ACHN (cell line): ENCODE results near the gene AHSP.
"Not testable (repeated sequence)": the region's sequence is repeated elsewhere in the genome, so short reads cannot be mapped to it uniquely, and the experiment has no call there.

ENCODE experiments used
- DNase-seq: peaks from one replicate; pipeline ENCODE4 v3.0.0-alpha.2; 2015
- in situ Hi-C: cut with HindIII; loops from 2 replicates; pipeline ENCODE4 v1.10.0; 2017; ENCODE audit warnings: low sequenced_read_pairs, low pct_ligation_motif_present, low pct_unique_long_range_greater_than_20kb

The AHSP gene

GRCh38 chr16:31523768-31524167, 3.9 kb upstream of the AHSP start:
- in situ Hi-C loops, result loop anchor here (10.0 kb wide), 1 partner anchor 59 kb away; no protein-coding TSS in a partner anchor
- not testable (repeated sequence) for DNase-seq

- DNase-seq, result no peak
- in situ Hi-C loops, result loop anchor here (10.0 kb wide), 1 partner anchor 60 kb away; no protein-coding TSS in a partner anchor
These were observed 2.6 kb upstream of the AHSP start for GRCh38 chr16:31525113-31525512.

GRCh38 chr16:31528523-31529107, 915 bp downstream of the AHSP start:
- DNase-seq, result peak; percentile 17

GRCh38 chr16:31529108-31529936, 1.6 kb downstream of the AHSP start:
- in situ Hi-C loops, result loop anchor here (10.0 kb wide), 1 partner anchor 65 kb away; no protein-coding TSS in a partner anchor
- peak; percentile 91 for DNase-seq

More at GRCh38 chr16:31528523-31529107, 915 bp downstream of the AHSP start:
- in situ Hi-C loops, result loop anchor here (10.0 kb wide), 1 partner anchor 64 kb away; no protein-coding TSS in a partner anchor

GRCh38 chr16:31529937-31530312, 2.2 kb downstream of the AHSP start:
- DNase-seq, result no peak
- in situ Hi-C loops, result loop anchor here (10.0 kb wide), 1 partner anchor 65 kb away; no protein-coding TSS in a partner anchor

- DNase-seq, result no peak
These were observed 2.7 kb downstream of the AHSP start for GRCh38 chr16:31530405-31530804.

GRCh38 chr16:31531096-31531495, 3.4 kb downstream of the AHSP start:
- no peak for DNase-seq
- in situ Hi-C loops, result no loop called here

More at GRCh38 chr16:31530405-31530804, 2.7 kb downstream of the AHSP start:
- in situ Hi-C loops, result no loop called here

- in situ Hi-C loops, result no loop called here
- DNase-seq, result no peak
These were observed 4.4 kb downstream of the AHSP start for GRCh38 chr16:31532120-31532519.

GRCh38 chr16:31532896-31533295, 5.2 kb downstream of the AHSP start:
- no peak for DNase-seq
- in situ Hi-C loops, result no loop called here

- in situ Hi-C loops, result no loop called here
- no peak for DNase-seq
These were observed 8.0 kb downstream of the AHSP start for GRCh38 chr16:31535737-31536136.

GRCh38 chr16:31536804-31537361, 9.2 kb downstream of the AHSP start:
- in situ Hi-C loops, result no loop called here
- DNase-seq, result no peak

GRCh38 chr16:31537362-31538242, 9.9 kb downstream of the AHSP start:
- in situ Hi-C loops, result no loop called here
- DNase-seq, result no peak

GRCh38 chr16:31538243-31538598, 10.5 kb downstream of the AHSP start:
- in situ Hi-C loops, DNase-seq: not testable (repeated sequence)

GRCh38 chr16:31539762-31540161, 12.1 kb downstream of the AHSP start:
- DNase-seq, in situ Hi-C loops: not testable (repeated sequence)

- DNase-seq, result no peak
- in situ Hi-C loops, result no loop called here
These were observed 15.1 kb downstream of the AHSP start for GRCh38 chr16:31542763-31543162.

- in situ Hi-C loops, result no loop called here
- DNase-seq, result no peak
These were observed 33.9 kb downstream of the AHSP start for GRCh38 chr16:31561426-31562233.

GRCh38 chr16:31568577-31569359, 41.1 kb downstream of the AHSP start:
- in situ Hi-C loops, result no loop called here

More at GRCh38 chr16:31568577-31569359, 41.1 kb downstream of the AHSP start:
- no peak for DNase-seq
